SK-N-DZ (cell line): ENCODE data around the gene VWF.
"Not testable (repeated sequence)": the region's sequence is repeated elsewhere in the genome, so short reads cannot be mapped to it uniquely, and the experiment has no call there.

Experiments used
- DNase-seq: peaks from one replicate; pipeline ENCODE4 v3.0.0-alpha.2; 2015; ENCODE audit warnings: low spot score

The VWF gene

DNA sequence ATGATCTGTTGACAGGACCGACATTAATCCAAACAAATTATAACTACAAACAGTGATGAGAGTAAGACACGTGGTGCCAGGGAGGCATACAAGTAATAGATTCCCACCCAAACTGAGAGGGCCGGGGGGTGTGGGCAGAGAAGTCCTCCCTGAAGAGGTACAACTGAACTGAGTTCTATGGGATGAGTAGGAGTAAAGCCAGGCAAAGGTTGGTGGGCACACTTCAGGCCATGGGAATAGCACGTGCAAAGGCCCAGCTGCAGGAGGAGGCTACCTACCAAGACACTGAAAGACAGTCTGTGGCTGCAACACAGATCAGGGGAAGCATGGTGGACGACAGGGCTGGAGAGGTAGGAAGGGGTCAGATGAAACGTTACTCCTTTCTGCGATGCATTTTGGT, 22.0 kb upstream of the VWF start:
- no peak for DNase-seq

DNA sequence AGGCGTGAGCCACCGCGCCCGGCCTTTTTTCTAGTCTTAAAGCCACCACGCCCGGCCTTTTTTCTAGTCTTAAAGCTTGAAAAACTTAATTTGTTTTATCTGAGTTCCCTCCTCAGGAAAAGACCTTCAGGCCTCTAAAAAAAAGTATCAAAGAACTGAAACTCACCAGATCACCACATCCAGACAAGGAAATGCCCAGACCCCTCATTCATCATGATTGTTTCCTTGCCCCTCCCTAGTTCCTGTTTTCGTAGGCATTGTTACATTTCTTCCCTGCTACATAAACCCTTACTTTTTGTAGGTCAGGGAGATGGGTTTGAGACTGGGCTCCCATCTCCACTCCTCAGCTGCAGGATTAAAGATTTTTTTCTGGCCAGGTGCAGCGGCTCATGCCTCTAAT, 21.1 kb upstream of the VWF start:
- no peak for DNase-seq

DNA sequence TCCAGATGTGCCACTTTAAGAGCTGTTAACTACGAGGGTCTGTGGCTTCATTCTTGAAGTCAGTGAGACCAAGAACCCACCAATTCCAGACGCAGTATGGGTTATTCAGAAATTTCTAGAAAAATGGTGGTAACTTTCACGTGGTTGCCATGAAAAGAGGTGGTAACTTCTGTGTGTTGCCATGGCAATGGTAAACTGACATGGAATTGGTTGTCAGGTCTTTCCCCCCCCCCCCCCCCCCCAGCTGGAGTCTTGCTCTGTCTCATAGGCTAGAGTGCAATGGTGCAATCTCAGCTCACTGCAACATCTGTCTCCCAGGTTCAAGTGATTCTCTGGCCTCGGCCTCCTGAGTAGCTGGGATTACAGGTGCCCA, 18.8 kb upstream of the VWF start:
- no peak for DNase-seq

DNA sequence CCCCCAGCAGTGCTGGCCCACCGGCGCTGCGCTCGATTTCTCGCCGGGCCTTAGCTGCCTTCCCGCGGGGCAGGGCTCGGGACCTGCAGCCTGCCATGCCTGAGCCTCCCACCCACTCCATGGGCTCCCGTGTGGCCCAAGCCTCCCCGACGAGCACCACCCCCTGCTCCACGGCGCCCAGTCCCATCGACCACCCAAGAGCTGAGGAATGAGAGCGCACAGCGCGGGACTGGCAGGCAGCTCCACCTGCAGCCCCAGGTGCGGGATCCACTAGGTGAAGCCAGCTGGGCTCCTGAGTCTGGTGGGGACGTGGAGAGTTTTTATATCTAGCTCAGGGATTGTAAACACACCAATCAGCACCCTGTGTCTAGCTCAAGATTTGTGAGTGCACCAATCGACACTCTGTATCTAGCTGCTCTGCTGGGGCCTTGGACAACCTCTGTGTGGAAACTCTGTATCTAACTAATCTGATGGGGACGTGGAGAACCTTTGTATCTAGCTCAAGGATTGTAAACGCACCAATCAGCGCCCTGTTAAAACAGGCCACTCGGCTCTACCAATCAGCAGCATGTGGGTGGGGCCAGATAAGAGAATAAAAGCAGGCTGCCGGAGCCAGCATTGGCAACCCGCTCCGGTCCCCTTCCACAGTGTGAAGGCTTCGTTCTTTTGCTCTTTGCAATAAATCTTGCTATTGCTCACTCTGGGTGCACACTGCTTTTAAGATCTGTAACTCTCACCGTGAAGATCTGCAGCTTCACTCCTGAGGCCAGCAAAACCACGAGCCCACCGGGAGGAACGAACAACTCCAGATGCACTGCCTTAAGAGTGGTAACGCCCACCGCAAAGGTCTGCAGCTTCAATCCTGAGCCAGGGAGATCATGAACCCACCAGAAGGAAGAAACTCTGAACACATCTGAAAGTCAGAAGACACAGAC, 18.2 kb upstream of the VWF start:
- not testable (repeated sequence) for DNase-seq

DNA sequence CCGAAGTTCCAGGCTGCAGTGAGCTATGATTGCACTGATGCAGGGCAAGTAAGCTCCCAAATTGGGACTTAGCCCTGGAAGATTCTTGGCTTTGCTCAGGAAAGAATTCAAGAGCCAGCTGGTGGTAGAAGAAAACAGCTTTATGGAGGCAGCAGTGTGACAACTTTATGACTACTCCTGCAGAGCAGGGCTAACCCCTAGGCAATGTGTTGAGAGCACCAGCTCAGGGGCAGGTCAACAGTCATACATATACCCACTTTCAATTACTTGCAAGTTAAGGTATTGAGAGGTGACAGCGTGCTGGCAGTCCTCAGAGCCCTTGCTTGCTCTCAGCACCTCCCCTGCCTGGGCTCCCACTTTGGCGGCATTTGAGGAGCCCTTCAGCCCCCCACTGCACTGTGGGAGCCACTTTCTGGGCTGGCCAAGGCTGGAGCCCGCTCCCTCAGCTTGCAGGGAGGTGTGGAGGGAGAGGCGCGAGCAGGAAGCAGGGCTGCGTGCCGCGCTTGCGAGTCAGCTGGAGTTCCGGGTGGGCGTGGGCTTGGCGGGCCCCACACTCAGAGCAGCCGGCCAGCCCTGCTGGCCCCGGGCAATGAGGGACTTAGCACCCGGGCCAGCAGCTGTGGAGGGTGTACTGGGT, 17.4 kb upstream of the VWF start:
- not testable (repeated sequence) for DNase-seq

DNA sequence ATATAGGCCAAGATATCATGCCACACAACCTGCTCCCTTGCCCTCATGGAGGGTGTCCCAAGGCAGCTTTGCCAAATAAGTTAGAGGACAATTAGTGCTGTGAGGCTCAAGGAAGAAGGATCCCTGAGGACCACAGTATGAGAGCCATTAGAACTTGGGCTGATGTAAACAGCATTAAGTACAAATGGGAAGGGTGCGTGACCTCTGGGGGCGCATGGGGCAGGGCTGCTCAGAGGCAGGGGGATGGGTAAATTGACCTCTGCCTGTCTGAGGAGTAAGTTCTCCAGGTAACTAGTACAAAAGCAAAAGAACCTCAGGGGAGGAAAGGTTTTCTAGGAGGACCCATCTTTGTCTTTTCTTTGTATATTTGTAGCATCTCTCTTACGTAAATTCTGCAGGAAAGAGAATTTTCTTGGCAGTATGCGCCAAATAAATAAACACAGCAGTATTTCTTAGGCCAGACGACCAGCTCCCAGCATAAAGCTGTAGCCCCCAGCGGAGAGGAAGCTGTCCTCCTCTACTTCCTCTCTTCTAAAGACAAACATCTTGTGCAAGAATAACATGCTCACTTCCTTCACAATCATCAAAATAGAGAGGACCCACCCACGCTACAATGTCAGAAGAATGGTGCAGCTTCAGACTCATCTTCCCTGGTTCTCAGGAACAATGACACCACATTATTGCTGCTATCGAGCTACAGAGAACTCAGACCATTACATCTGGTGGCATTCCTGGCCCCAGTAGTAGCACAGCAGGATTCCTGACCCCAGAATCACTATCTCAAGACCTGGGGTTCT, 16.4 kb upstream of the VWF start:
- no peak for DNase-seq

DNA sequence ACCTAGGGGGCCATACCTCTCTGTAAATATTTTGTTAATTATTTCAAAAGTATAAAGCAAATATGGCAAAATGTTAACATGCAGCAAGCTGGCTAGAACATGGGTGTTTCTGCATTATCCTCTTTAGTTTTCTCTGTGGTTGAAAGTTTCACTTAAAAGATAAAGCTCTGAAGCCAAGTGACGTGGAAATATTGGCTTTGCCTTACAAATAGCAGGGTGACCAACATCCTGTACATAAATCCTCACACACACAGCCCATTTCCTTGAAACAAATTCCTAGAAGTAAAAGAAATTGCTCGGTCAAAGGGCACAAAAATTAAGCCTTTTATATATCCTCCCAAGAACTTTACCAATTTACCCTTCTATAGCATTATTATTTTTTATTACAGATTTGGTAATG, 10.6 kb upstream of the VWF start:
- DNase-seq: no peak

DNA sequence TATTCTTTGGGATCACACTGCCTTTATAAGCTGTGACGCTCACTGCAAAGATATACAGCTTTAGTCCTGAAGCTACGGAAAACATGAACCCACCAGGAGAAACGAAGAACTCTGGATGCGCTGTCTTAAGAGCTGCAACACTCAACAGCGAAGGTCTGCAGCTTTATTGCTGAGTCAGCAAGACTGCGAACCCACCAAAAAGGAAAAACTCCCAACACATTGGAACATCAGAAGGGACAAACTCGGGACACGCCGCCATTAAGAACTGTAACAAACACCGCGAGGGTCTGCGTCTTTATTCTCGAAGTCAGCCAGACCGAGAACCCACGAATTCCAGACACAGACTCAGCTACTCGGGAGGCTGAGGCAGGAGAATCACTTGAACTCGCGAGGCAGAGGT, 9.2 kb upstream of the VWF start:
- no peak for DNase-seq

DNA sequence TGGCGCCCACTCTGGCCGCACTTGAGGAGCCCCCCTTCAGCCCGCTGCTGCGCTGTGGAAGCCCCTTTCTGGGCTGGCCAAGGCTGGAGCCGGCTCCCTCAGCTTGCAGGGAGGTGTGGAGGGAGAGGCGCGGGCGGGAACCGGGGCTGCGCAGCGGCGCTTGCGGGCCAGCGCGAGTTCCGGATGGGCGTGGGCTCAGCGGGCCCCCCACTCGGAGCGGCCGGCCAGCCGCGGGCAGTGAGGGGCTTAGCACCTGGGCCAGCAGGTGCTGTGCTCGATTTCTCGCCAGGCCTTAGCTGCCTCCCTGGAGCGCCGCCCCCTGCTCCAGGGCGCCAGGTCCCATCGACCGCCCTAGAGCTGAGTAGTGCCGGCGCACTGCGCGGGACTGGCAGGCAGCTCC, 8.0 kb upstream of the VWF start:
- no peak for DNase-seq

DNA sequence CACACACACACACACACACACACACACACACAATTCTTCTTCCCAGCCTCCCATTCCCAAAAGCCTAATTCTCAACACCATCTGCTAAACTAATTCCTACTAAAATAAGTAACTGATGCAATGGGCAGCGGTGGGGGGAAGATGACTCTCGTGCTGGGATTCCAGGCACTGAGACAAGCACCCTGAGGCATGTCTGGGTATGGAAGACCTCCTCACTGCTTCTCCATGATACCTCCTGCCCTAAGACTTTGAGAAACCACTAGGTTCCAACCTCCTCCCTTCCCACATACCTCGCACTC, 789 bp upstream of the VWF start:
- no peak for DNase-seq

DNA sequence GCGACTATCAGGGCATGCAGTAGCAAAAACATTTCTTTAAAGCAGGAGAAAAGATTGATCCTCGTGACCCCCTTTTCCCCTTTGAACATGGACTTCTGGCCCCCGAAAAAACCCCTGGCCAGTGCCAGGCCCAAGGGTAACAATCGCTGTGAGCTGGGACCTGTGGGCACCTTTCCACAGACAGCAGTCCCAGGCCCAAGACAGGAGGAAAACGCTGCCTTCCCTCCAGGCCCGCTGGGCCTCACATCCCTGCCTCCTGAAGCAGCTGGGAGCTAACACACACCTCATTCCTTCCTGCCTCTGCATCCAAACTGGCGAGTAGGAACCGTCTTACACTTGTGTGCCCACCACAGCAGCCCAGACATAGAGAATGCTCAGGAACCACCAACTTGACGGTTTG, 1.2 kb downstream of the VWF start:
- DNase-seq: no peak

DNA sequence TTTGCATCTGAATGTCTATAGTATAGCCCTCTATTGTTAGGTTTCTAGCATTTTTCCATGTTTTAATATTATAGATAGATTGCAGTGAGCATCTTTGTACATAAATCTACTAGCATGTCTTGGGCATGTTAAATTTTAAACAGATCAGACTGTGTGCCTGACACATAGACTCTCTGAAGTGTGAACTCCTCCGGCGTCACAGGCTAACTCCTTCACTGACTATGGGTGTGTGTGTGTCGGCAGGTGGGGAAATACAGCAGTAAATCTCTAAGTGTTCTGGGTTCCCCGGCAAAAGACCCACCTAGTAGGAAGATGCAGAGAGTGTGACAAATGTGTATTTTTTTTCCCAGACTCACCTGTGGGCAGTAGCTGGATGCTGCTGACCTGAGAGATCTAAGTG, 2.3 kb downstream of the VWF start:
- DNase-seq: no peak

DNA sequence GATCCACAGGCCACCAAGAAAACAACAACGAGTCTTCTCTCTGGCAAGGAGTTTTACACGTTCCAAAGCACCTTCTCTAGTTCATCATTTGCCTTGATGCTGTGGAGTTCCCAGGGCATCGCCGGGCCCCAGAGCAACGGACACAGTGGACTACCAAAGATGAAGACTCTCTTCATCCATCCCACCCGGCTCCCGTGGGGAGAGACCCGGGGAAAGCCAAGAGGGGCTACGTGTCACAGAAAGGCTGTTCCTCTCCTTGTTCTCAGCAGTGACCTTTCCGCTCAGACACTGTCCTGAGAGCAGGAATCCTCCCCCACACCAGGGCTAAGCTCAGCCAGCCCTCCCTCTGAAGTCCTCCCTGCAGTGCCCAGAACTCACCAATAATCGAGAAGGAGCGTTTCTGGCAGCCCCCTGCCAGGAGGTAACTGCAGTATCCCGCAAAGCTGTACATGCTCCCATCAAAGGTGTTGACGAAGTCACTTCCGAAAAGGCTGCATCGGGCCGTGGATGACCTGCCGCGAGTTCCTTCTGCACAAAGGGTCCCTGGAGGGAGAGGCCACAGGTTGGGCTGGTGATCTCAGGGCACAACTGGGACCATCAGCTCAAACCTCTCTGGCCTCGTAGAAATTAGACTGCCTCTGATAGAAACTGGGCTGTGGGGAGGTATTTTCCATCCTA, 3.5 kb downstream of the VWF start:
- DNase-seq: no peak

DNA sequence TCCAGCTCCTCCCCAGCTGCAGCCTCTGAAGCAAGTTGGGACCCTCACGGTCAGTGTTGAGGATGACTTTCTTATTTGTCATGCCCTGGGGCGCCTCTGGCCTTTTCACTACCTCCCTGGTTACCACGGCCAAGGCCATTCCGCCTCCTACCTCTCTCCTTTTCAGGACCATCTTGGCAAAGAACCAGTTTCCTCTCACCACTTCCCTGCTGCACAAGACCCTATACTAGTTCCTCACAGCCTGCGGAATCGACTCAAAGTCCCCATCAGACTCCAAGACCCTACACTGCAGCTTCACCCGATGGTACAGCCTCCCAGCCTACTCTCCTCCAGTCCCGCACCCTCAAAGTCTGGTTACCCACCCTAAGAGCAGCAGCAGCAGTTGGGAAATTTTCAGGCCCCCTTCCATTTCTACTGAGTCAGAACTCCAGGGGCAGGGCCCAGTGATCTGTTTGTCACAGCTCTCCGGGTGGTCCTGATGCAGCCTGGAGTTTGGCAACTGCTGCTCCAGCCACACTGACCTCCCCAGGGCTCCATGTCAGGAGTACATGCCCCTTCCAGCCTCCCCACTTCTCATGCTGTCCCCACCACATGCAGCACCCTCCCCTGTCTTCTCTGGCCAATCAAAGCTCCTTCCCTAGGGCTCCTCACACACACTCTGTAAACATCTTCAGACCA, 5.4 kb downstream of the VWF start:
- DNase-seq: no peak

DNA sequence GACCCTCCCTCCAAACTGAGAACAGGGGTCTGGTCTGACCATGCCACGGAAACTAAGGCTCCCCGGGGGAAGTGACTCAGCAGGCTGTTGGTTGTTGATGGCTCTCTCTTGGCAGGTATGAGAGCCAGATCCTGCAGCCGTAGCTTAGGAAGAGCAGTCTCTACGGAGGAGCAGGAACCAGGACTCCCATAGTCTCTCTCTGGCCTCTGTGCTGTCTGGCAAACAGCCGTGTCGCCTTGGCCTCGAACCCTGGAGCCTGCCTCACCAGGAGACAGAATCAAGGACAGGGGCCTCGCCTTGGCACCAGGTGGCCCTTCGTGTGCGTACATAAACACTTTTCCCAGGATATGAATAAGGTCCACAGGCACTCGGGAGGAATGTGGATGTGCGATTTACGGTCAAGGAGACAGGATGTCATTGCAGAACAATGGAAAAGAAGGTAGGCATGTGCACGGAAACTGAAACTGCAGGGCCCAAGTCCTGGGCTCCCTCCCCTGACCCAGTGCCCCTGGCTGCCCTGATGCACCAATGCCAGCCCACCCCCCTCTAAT, 7.9 kb downstream of the VWF start:
- DNase-seq: no peak

DNA sequence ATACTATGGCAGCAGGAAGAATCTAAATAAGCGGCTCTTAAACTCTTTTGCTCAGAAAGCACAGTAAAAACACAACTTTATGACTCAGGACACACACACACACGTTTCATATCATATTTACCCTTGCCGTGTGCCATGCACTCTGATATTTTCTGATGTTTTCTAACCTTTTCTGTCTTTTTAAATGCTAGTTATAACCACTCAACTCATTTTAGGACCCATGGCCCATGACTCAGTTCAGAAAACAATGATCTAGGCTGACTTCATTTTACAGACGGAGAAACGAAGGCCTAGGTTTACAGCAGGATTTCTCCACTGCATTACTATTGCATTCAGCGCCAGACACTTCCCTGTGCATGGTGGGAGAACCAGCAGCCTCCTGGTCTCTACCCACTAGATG, 9.1 kb downstream of the VWF start:
- no peak for DNase-seq

DNA sequence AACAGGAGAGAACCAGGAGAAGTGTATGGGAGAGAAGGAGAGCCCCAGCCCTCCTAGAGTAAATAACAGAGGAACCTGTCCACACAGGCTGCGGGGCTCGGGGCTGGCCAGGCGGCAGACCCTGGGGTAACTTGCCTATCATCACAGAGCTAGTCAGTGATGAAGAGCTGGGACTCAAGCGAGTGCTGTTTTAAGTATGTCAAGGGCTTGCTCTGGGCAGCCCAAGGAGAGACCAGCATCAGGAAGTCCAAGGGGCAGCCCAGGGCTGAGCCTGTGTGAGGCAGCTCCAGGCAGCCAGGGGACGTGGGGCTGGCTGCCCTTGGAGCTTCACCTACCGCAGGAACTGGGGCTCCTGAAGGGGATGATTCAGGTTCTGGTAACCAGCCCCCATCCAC, 10.0 kb downstream of the VWF start:
- no peak for DNase-seq

DNA sequence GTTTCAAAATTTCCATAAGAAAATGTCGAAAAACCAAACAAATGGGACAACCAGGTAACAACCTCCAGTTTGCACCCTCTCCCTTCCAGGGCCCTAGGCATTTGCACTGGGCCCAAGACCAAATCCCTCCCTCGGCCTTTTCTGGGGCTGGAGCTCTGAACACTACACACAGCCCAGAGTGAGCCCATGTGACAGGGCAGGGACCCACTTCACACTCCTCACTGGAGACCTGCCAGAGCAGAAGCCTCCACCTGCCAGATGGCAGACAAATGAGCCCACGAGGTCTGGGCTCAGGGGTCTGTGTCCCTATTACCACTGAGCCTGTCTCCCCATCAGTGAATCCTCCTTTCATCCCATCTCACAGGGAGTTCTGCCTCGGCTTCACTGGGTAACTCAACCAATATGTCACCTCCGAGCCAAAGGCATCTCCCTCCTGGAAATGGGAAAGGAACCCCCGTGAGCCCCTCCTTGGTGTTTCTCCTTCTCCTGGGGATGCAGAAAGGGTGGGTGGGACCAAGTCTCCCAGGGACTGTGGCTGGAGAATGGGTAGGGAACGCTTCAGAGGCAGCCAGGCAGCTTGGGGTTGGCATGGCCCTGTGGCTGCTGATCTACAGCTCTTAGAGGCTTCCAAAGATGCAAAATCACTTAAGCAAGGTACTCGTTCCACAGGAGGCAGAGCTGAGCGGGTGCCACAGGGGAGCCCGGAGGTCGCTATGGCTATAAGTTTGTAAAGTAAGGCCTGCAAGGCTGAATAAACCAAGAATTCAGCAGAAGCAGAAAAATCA, 10.6 kb downstream of the VWF start:
- DNase-seq: no peak

DNA sequence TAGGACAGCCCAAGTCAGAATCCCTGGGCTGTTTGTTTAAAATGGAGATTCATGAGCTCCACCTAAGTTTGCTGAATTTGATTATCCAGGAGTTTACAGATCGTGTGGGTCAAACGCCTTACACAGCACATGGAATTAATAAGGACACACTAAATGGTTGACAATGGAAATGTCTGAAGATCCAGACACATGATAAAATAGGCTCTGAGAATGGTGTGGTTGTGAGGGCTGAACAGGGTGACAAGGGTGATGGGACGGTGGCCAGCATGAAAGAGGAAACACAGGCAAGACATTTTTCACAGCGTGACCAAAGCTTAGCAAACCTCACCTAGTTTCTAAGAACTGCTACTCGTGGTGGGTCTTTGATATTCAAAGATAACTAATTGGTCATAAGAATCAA, 12.5 kb downstream of the VWF start:
- DNase-seq: peak; percentile 68

DNA sequence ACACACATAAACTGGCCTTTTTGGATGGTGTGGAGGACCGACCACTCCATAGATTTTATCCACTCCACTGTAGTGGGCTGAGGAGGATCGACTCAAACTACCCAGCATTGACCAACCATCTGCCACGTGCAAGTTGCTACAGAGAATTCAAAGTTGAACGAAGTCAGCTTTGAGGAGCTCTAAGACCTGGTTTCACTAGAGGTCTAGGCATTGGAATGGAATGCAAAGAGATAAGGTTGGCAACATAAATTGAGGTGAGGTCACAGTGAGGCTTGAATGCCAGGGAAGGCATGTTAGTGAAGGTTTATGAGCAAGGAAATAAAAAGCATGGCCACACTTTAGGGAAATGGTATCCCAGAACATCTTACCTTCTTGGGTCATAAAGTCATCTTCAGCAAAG, 14.5 kb downstream of the VWF start:
- no peak for DNase-seq
